Calu3 (cell line): Measurements from ENCODE around the gene PNLIPRP3. TPM values are rescaled to one million over a fixed set of nuclear protein-coding genes. Genes with fewer than 3 reads are reported as not detected.

ENCODE experiments used
- BruUV-seq: library from RNA; stranded (reverse); fragments of 400-500 nt; replicated peaks from 2 replicates; lab custom pipeline; 2021; lab: Mats Ljungman, UMichigan
- CTCF ChIA-PET: fragments of 300-600 bp; sonication (Branson Sonifier 250); formaldehyde crosslinking; loops from one replicate; lab custom pipeline; 2022; ENCODE audit warnings: antibody characterized with exemption; lab: Charles Lee
- DNase-seq: peaks from one replicate; pipeline ENCODE4 v3.0.0; 2022
- H3K27ac Mint-ChIP-seq: one replicate; pipeline ENCODE4 v1.8.0; 2022; ENCODE audit warnings: mixed read lengths; ENCODE audit not compliant: unreplicated experiment
- H3K27me3 Mint-ChIP-seq: one replicate; pipeline ENCODE4 v1.8.0; 2022; ENCODE audit warnings: mixed read lengths; ENCODE audit not compliant: unreplicated experiment
- H3K36me3 Mint-ChIP-seq: one replicate; pipeline ENCODE4 v1.8.0; 2022; ENCODE audit warnings: mild to moderate bottlenecking, moderate library complexity, mixed read lengths; ENCODE audit not compliant: insufficient read depth, unreplicated experiment
- H3K4me1 Mint-ChIP-seq: one replicate; pipeline ENCODE4 v1.8.0; 2022; ENCODE audit warnings: mild to moderate bottlenecking, low read depth, mixed read lengths; ENCODE audit not compliant: unreplicated experiment
- H3K4me3 Mint-ChIP-seq: one replicate; pipeline ENCODE4 v1.8.0; 2022; ENCODE audit warnings: mild to moderate bottlenecking, low read depth, moderate library complexity, mixed read lengths; ENCODE audit not compliant: unreplicated experiment
- H3K9me3 Mint-ChIP-seq: one replicate; pipeline ENCODE4 v1.8.0; 2022; ENCODE audit warnings: low read depth, mixed read lengths; ENCODE audit not compliant: unreplicated experiment
- intact Hi-C: fragments of 100-400 bp; cut with micrococcal nuclease; formaldehyde crosslinking; loops from one replicate; pipeline ENCODE4 v1.10.0; 2022; ENCODE audit not compliant: unreplicated experiment
- total RNA-seq: library from RNA; stranded (reverse); gene quantifications from 2 replicates; pipeline ENCODE4 v1.2.3, GENCODE V29; 2022
- TF ChIP-seq, protein P1 (sequence below): fragments of 200-600 bp; IDR thresholded peaks from one replicate; pipeline ENCODE4 v1.8.0; 2022; ENCODE audit warnings: antibody characterized with exemption; ENCODE audit not compliant: unreplicated experiment

PNLIPRP3 gene
- total RNA-seq, 1 experiment from 2014 or later: not detected

DNA sequence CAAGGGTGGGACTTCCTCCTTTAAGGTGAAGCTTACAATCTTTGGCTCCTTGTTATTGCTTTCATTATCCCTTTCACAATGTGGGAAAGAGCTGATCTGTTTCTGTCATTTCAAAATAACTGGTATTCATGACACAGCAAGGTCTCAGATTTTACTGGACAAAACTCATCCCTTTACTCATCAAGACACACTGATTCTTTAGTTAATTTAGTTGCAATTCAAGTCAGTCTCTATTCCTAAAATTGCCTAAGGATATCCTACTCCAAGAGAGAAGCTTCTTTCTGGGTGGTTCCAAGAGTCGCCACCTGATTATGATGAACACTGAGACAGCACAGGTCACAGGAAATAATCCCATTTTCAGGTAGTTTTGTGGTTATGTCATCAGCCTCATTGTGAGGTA lies 5.8 kb upstream of the PNLIPRP3 start:
- H3K9me3 Mint-ChIP-seq: no peaks in the 10 kb centered on the region
- H3K27me3 Mint-ChIP-seq: no peaks in the 10 kb centered on the region
- no peaks in the 10 kb centered on the region for H3K36me3 Mint-ChIP-seq
- BruUV-seq: no TSS peak
- TF ChIP-seq, protein P1, sequence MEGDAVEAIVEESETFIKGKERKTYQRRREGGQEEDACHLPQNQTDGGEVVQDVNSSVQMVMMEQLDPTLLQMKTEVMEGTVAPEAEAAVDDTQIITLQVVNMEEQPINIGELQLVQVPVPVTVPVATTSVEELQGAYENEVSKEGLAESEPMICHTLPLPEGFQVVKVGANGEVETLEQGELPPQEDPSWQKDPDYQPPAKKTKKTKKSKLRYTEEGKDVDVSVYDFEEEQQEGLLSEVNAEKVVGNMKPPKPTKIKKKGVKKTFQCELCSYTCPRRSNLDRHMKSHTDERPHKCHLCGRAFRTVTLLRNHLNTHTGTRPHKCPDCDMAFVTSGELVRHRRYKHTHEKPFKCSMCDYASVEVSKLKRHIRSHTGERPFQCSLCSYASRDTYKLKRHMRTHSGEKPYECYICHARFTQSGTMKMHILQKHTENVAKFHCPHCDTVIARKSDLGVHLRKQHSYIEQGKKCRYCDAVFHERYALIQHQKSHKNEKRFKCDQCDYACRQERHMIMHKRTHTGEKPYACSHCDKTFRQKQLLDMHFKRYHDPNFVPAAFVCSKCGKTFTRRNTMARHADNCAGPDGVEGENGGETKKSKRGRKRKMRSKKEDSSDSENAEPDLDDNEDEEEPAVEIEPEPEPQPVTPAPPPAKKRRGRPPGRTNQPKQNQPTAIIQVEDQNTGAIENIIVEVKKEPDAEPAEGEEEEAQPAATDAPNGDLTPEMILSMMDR: no peak
- no peak for DNase-seq
- intact Hi-C loops: no loop called here
- H3K4me1 Mint-ChIP-seq: no peaks in the 10 kb centered on the region
- no peak overlapping the region for H3K27ac Mint-ChIP-seq
- no peak overlapping the region for H3K4me3 Mint-ChIP-seq
- CTCF ChIA-PET: no interaction called here

DNA sequence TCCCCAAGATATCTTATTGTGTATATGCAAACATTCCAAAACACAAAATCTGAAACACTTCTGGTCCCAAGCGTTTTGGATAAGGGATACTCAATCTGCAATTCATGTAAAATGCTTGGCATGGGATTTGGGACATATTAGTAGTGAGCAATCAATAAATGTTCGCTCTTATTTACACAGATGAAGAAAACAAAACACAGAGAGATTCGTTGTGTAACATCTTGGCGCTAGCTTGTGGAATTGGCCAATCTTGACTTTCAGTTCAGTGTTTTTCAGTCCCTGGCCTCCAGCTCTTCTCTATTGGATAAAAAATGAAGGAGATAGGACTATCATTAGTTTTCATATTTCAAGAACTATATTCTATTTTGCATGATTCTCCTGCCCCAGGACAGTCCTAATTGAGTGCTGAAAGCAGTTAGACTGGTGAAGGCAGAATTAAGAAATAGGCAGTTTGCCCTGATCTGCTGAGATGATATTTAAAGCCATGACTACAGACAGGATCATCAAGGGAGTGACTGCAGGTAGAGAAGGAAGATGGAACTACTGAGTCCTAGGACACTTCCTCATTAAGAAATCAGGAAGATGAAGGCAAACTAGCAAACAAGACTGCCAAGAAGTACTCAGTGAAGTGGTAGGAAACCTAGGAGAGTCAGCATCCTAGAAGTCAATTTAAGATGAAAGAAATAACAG lies 1.8 kb downstream of the PNLIPRP3 start:
- CTCF ChIA-PET: no interaction called here
- Mint-ChIP-seq H3K4me1 (no peaks in the 10 kb centered on the region), H3K27me3 (no peaks in the 10 kb centered on the region), H3K9me3 (no peaks in the 10 kb centered on the region), H3K4me3 (no peak overlapping the region), H3K27ac (no peak overlapping the region), H3K36me3 (no peaks in the 10 kb centered on the region)
- TF ChIP-seq, protein P1: no peak
- no peak for DNase-seq
- no TSS peak for BruUV-seq
- intact Hi-C loops: no loop called here

DNA sequence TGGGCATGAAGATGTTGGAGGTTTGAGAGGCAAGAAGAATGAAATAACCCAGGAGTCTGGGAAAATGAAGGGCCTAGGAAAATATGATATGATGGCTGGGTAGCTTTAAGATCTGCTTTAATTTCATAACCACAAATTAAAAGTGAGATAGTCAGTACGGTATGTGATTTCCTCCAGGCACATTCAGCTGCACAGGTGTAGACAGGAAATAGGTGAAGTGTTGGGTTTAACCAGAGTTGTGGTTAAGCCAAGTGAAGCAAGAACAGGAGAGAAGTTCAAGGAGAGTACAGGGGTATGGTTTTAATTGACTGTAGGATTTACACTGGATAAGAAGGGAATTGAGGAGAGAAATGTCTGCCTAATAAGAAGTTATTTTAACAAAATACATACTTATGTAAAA lies 2.6 kb downstream of the PNLIPRP3 start:
- intact Hi-C loops: no loop called here
- Mint-ChIP-seq H3K27ac (no peak overlapping the region), H3K4me3 (no peak overlapping the region), H3K9me3 (no peaks in the 10 kb centered on the region), H3K36me3 (no peaks in the 10 kb centered on the region), H3K4me1 (no peaks in the 10 kb centered on the region), H3K27me3 (no peaks in the 10 kb centered on the region)
- TF ChIP-seq, protein P1: no peak
- CTCF ChIA-PET: no interaction called here
- DNase-seq: no peak
- no TSS peak for BruUV-seq

DNA sequence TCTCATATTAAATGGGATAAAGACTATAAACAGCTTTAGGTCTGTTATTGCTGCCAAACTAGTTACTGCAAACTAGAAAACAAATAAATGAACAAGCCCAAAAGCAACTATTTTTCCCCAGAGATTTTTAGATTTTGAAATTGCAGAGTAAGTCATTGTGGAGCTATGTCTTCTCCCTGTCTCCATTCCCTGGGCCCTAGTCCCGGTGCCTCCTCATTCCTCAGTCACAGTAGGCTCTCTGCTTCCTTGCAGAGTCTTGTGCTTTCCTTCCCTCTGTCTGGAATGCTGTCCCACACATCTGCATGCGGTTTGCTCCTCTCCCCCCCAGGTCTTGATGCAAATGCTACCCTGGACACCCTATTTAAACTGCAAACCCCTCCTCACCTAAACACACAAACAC lies 4.0 kb downstream of the PNLIPRP3 start:
- DNase-seq: no peak
- BruUV-seq: no TSS peak
- Mint-ChIP-seq H3K9me3 (no peaks in the 10 kb centered on the region), H3K4me3 (no peak overlapping the region), H3K4me1 (no peaks in the 10 kb centered on the region), H3K27ac (no peak overlapping the region), H3K36me3 (no peaks in the 10 kb centered on the region), H3K27me3 (no peaks in the 10 kb centered on the region)
- TF ChIP-seq, protein P1: no peak
- intact Hi-C loops: no loop called here
- CTCF ChIA-PET: no interaction called here
